Fibroblast of lung (primary cell): ENCODE results near the gene HASPIN. TPM values are rescaled to one million over a fixed set of nuclear protein-coding genes. Genes with fewer than 3 reads are reported as not detected.

Experiments used
- DNase-seq, 2 donors: peaks; one replicate each; pipeline versions ENCODE4 v3.0.0 to v3.0.0-alpha.2; 2010; ENCODE audit warnings: low read depth in 2 of 2
- H2AFZ ChIP-seq: 2 replicates; pipeline ENCODE4 v1.5.1; 2012; ENCODE audit warnings: low read length, control low read depth, inconsistent platforms
- H3K27ac ChIP-seq: 2 replicates; pipeline ENCODE4 v1.5.1; 2011; ENCODE audit warnings: low read length, control low read depth; ENCODE audit not compliant: insufficient read depth
- H3K27me3 ChIP-seq: 2 replicates; pipeline ENCODE4 v1.5.1; 2011; ENCODE audit warnings: mild to moderate bottlenecking, low read length; ENCODE audit not compliant: control insufficient read depth, insufficient read depth
- H3K36me3 ChIP-seq: 2 replicates; pipeline ENCODE4 v1.5.1; 2011; ENCODE audit warnings: low read length; ENCODE audit not compliant: control insufficient read depth, insufficient read depth
- H3K4me1 ChIP-seq: 2 replicates; pipeline ENCODE4 v1.5.1; 2011; ENCODE audit warnings: low read length; ENCODE audit not compliant: control insufficient read depth, insufficient read depth; ENCODE audit errors: extremely low read depth
- H3K4me2 ChIP-seq: 2 replicates; pipeline ENCODE4 v1.5.1; 2011; ENCODE audit warnings: low read length, control low read depth; ENCODE audit not compliant: insufficient read depth; ENCODE audit errors: extremely low read depth
- H3K4me3 ChIP-seq, 4 experiments: fragments of 200-600 bp in 1 of 4; sonication (generic) in 1 of 4; replicated peaks in 1 of 4; 2 replicates each; pipeline ENCODE4 v1.5.1; 2011 to 2016; ENCODE audit warnings: low read length in 4 of 4, low read depth in 3 of 4, mild to moderate bottlenecking in 3 of 4, control low read depth in 2 of 4, inconsistent platforms in 1 of 4, mixed read lengths in 1 of 4; ENCODE audit not compliant: insufficient read depth in 1 of 4; ENCODE audit errors: control extremely low read depth in 1 of 4
- H3K79me2 ChIP-seq: 2 replicates; pipeline ENCODE4 v1.5.1; 2012; ENCODE audit warnings: mild to moderate bottlenecking, low read length, inconsistent platforms; ENCODE audit not compliant: control insufficient read depth, insufficient read depth
- H3K9ac ChIP-seq: 2 replicates; pipeline ENCODE4 v1.5.1; 2011; ENCODE audit warnings: mild to moderate bottlenecking, low read length, control low read depth; ENCODE audit not compliant: insufficient read depth
- H3K9me3 ChIP-seq: 2 replicates; pipeline ENCODE4 v1.5.1; 2012; ENCODE audit warnings: low read depth, low read length; ENCODE audit not compliant: control insufficient read depth, insufficient read depth
- H4K20me1 ChIP-seq: 2 replicates; pipeline ENCODE4 v1.5.1; 2011; ENCODE audit warnings: low read length; ENCODE audit not compliant: control insufficient read depth, insufficient read depth; ENCODE audit errors: extremely low read depth
- EZH2 ChIP-seq: IDR thresholded peaks from 2 replicates; pipeline ENCODE4 v1.5.1; 2012; ENCODE audit warnings: low read length, control low read depth, mild to moderate bottlenecking; ENCODE audit errors: missing control alignments
- polyA plus RNA-seq, 2 donors: library from polyadenylated mRNA; depleted of rRNA in 1 of 2; stranded (reverse) in 1 of 2; unstranded in 1 of 2; fragments of >200 nt; gene quantifications; 2 replicates each; pipeline ENCODE4 v1.2.1, GENCODE V29; 2011 to 2012; ENCODE audit warnings: missing spikeins in 1 of 2
- total RNA-seq: library from RNA; depleted of rRNA; stranded (reverse); fragments of >200 nt; gene quantifications from 2 replicates; pipeline ENCODE4 v1.2.1, GENCODE V29; 2014
- TF ChIP-seq, protein P1 (sequence below), 2 donors: IDR thresholded peaks in 1 of 2; conservative IDR thresholded peaks in 1 of 2; 1 replicate in 1 of 2; 2 replicates in 1 of 2; pipeline ENCODE4 v1.5.1; 2011 to 2012; ENCODE audit warnings: low read length in 2 of 2, control low read depth in 1 of 2, inconsistent platforms in 1 of 2, low read depth in 1 of 2, mild to moderate bottlenecking in 1 of 2

Gene HASPIN
- total and polyA plus RNA-seq, 2 donors (not counting 1 experiment from before 2014, with no cell fraction given), result 1.5 to 2.0 TPM

DNA sequence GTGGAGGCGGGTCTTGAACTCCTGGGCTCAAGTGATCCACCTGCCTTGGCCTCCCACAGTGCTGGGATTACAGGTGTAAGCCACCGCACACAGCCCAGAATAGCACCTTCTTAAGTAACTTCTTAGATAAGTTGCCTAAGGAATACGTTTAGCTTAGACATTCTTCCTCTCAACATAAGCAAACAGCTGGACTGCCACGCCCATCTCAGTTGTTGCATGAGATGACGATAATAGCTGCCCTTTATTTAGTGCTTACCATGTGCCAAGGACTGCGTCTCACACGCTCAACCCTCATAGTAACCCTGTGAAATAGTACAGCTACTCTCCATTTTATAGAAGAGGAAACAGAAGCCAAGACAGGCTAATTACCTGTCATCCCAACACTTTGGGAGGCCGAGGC, 11.8 kb downstream of the HASPIN start:
- Histone ChIP-seq H3K4me3 (no peak overlapping the region), H3K4me2 (no peak overlapping the region), H3K27me3 (peaks cover 4% of the 10 kb centered on the region), H4K20me1 (no peaks in the 10 kb centered on the region), H3K9ac (no peak overlapping the region), H3K27ac (no peak overlapping the region), H3K4me1 (peaks cover 9% of the 10 kb centered on the region), H2AFZ (no peak overlapping the region), H3K9me3 (no peaks in the 10 kb centered on the region), H3K79me2 (no peaks in the 10 kb centered on the region), H3K36me3 (no peaks in the 10 kb centered on the region)
- TF ChIP-seq, protein P1, sequence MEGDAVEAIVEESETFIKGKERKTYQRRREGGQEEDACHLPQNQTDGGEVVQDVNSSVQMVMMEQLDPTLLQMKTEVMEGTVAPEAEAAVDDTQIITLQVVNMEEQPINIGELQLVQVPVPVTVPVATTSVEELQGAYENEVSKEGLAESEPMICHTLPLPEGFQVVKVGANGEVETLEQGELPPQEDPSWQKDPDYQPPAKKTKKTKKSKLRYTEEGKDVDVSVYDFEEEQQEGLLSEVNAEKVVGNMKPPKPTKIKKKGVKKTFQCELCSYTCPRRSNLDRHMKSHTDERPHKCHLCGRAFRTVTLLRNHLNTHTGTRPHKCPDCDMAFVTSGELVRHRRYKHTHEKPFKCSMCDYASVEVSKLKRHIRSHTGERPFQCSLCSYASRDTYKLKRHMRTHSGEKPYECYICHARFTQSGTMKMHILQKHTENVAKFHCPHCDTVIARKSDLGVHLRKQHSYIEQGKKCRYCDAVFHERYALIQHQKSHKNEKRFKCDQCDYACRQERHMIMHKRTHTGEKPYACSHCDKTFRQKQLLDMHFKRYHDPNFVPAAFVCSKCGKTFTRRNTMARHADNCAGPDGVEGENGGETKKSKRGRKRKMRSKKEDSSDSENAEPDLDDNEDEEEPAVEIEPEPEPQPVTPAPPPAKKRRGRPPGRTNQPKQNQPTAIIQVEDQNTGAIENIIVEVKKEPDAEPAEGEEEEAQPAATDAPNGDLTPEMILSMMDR (conservative IDR thresholded peaks at IDR 0.05 in 1 of 2, IDR thresholded peaks at IDR 0.05 in 1 of 2; ENCODE audit: low read depth in 1 of 2, low read length in 2 of 2), result no peak
- no peak for TF ChIP-seq EZH2
- DNase-seq, result peak in 1 of 2 donors; percentile 63

DNA sequence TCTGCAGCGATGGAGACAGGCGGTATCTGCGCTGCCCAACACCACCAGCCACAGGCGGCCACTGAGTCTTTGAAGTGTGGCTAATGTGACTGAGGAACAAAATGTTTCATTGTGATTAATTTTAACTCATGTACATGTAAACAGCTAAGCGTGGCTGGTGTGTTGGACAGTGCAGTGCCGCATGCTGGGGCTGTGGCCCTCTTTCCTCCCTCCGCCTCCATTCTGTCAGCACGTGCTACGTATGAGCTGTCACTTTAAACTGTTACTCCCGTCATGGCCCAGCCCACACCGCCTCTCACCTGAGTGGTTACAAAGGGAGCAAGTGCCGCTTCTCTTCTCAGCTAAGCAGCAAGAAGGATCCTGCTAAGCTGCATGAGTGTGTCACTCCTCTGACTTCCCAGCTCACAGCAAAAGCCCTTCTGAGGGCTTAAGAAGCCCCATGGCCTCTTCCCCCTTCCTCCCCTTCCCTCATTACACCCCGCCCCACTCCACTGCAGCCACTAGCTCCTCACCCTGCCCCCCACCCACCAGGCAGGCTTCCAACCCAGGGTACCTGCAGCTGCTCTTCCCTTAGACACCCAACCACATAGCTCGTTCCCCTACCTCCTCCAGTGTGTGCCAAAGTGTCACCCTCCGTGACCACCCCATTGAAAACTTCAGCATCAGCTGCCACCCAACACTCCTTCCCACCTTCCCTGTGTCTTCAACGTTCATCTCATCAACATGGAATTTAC, 15.0 kb downstream of the HASPIN start:
- H4K20me1 ChIP-seq, result no peaks in the 10 kb centered on the region
- peak overlapping the region; percentile 26 for H2AFZ ChIP-seq
- H3K36me3 ChIP-seq, result no peaks in the 10 kb centered on the region
- H3K4me2 ChIP-seq, result peak overlapping the region; percentile 39
- DNase-seq, result peak; percentile 9 to 37
- H3K27me3 ChIP-seq, result peaks cover 4% of the 10 kb centered on the region
- no peak overlapping the region for H3K9ac ChIP-seq
- no peaks in the 10 kb centered on the region for H3K79me2 ChIP-seq
- H3K27ac ChIP-seq, result no peak overlapping the region
- H3K4me1 ChIP-seq, result peaks cover 2% of the 10 kb centered on the region
- TF ChIP-seq, protein P1 (conservative IDR thresholded peaks at IDR 0.05 in 1 of 2, IDR thresholded peaks at IDR 0.05 in 1 of 2; ENCODE audit: low read depth in 1 of 2, low read length in 2 of 2), result no peak
- no peak for TF ChIP-seq EZH2
- no peak overlapping the region for H3K4me3 ChIP-seq
- H3K9me3 ChIP-seq, result no peaks in the 10 kb centered on the region

DNA sequence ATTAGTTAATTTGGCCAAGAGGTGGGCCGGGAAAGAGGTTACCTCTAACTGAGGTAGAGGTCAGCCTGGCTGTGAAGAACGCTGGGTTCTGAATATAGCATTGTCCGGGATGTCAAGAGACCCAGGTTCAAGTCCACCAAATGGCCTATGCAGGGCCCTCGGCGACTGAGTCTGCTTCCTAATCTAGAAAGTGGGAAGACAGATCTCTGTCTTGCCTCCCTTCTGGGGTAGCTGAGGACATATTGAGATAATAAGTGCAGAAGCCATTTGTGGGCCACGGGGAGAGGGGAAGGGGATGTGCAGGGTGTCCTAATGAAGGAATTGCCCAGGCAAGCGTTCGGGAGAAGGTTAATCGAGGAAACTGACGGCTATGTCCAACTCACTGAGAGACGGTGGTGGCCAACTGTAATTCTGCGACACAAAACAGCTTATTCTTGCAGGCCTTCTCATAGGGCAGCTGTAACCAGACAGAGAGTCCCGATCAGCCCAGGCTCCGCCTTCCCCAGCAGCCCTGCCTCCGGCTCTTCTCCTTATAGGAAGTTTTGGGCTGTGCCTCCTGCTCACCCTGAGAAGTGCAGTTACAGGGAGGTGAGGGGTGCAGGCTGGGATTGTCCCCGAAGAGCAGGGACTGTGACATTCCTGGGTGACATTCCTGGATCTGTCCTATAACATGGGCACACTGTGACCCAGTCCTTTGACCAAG, 15.9 kb downstream of the HASPIN start:
- H3K9ac ChIP-seq, result no peak overlapping the region
- no peak overlapping the region for H3K4me3 ChIP-seq
- no peak overlapping the region for H3K27ac ChIP-seq
- H3K9me3 ChIP-seq, result no peaks in the 10 kb centered on the region
- H3K4me1 ChIP-seq, result peaks cover 2% of the 10 kb centered on the region
- TF ChIP-seq EZH2, result no peak
- TF ChIP-seq, protein P1 (conservative IDR thresholded peaks at IDR 0.05 in 1 of 2, IDR thresholded peaks at IDR 0.05 in 1 of 2; ENCODE audit: low read depth in 1 of 2, low read length in 2 of 2), result no peak
- no peak overlapping the region for H2AFZ ChIP-seq
- no peak overlapping the region for H3K4me2 ChIP-seq
- H3K36me3 ChIP-seq, result no peaks in the 10 kb centered on the region
- H3K79me2 ChIP-seq, result no peaks in the 10 kb centered on the region
- DNase-seq, result no peak
- H3K27me3 ChIP-seq, result peaks cover 4% of the 10 kb centered on the region
- no peaks in the 10 kb centered on the region for H4K20me1 ChIP-seq
